PC-9 (cell line): ENCODE results near the gene MYBPC3.

ENCODE experiments used
- EZH2 ChIP-seq: fragments of 200-600 bp; sonication (generic); IDR thresholded peaks from 2 replicates; pipeline ENCODE4 v1.8.0; 2017; ENCODE audit warnings: antibody characterized with exemption, low read depth
- TF ChIP-seq, protein P1 (sequence below): fragments of 200-600 bp; sonication (generic); conservative IDR thresholded peaks from 2 replicates; pipeline ENCODE4 v1.6.1; 2017; ENCODE audit warnings: mixed run types, antibody characterized with exemption, mild to moderate bottlenecking, moderate library complexity

- TF ChIP-seq, protein P1, sequence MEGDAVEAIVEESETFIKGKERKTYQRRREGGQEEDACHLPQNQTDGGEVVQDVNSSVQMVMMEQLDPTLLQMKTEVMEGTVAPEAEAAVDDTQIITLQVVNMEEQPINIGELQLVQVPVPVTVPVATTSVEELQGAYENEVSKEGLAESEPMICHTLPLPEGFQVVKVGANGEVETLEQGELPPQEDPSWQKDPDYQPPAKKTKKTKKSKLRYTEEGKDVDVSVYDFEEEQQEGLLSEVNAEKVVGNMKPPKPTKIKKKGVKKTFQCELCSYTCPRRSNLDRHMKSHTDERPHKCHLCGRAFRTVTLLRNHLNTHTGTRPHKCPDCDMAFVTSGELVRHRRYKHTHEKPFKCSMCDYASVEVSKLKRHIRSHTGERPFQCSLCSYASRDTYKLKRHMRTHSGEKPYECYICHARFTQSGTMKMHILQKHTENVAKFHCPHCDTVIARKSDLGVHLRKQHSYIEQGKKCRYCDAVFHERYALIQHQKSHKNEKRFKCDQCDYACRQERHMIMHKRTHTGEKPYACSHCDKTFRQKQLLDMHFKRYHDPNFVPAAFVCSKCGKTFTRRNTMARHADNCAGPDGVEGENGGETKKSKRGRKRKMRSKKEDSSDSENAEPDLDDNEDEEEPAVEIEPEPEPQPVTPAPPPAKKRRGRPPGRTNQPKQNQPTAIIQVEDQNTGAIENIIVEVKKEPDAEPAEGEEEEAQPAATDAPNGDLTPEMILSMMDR: no peak
- TF ChIP-seq EZH2: no peak
Observed at GRCh38 chr11:47366020-47366490, 13.6 kb upstream of the MYBPC3 start.
